HUES6 (cell line): ENCODE measurements around the gene PTDSS2.

Experiments
- H3K27ac ChIP-seq: 2 replicates; pipeline ENCODE4 v1.7.0; 2013; ENCODE audit warnings: low read depth, mild to moderate bottlenecking, low read length, inconsistent platforms
- H3K27me3 ChIP-seq: 2 replicates; pipeline ENCODE4 v1.6.1; 2013; ENCODE audit warnings: low read length; ENCODE audit not compliant: control insufficient read depth, insufficient read depth
- H3K36me3 ChIP-seq: 2 replicates; pipeline ENCODE4 v1.6.1; 2013; ENCODE audit warnings: low read length; ENCODE audit not compliant: control insufficient read depth, insufficient read depth
- H3K4me1 ChIP-seq: 2 replicates; pipeline ENCODE4 v1.6.1; 2013; ENCODE audit warnings: low read length; ENCODE audit not compliant: control insufficient read depth, insufficient read depth
- H3K4me3 ChIP-seq: 2 replicates; pipeline ENCODE4 v1.5.1; 2013; ENCODE audit warnings: low read depth, low read length
- H3K9ac ChIP-seq: one replicate; pipeline ENCODE4 v1.6.1; 2013; ENCODE audit warnings: mild to moderate bottlenecking, low read length
- H3K9me3 ChIP-seq: 2 replicates; pipeline ENCODE4 v1.6.1; 2013; ENCODE audit warnings: low read depth, low read length; ENCODE audit not compliant: control insufficient read depth, insufficient read depth

PTDSS2 gene

GRCh38 chr11:474914-475506, 24.9 kb downstream of the PTDSS2 start:
- H3K27ac ChIP-seq: no peak overlapping the region
- no peak overlapping the region for H3K9ac ChIP-seq

GRCh38 chr11:475941-476340, 25.9 kb downstream of the PTDSS2 start:
- peaks cover 17% of the 10 kb centered on the region for H3K36me3 ChIP-seq
- H3K9me3 ChIP-seq: no peaks in the 10 kb centered on the region
- H3K4me3 ChIP-seq: no peak overlapping the region
- no peaks in the 10 kb centered on the region for H3K27me3 ChIP-seq
- no peaks in the 10 kb centered on the region for H3K4me1 ChIP-seq
- H3K27ac ChIP-seq: no peak overlapping the region
- H3K9ac ChIP-seq: no peak overlapping the region

More at GRCh38 chr11:474914-475506, 24.9 kb downstream of the PTDSS2 start:
- peaks cover 18% of the 10 kb centered on the region for H3K36me3 ChIP-seq
- no peaks in the 10 kb centered on the region for H3K27me3 ChIP-seq
- H3K4me1 ChIP-seq: peaks cover 3% of the 10 kb centered on the region
- H3K9me3 ChIP-seq: no peaks in the 10 kb centered on the region
- H3K4me3 ChIP-seq: no peak overlapping the region

- Histone ChIP-seq H3K27me3 (no peaks in the 10 kb centered on the region), H3K9ac (no peak overlapping the region), H3K9me3 (no peaks in the 10 kb centered on the region), H3K27ac (no peak overlapping the region), H3K4me1 (no peaks in the 10 kb centered on the region), H3K36me3 (peaks cover 17% of the 10 kb centered on the region), H3K4me3 (no peak overlapping the region)
Measured at GRCh38 chr11:476416-476815, 26.3 kb downstream of the PTDSS2 start.

GRCh38 chr11:477052-477715, 27.1 kb downstream of the PTDSS2 start:
- Histone ChIP-seq H3K27me3 (no peaks in the 10 kb centered on the region), H3K4me3 (no peak overlapping the region), H3K27ac (no peak overlapping the region), H3K4me1 (no peaks in the 10 kb centered on the region), H3K36me3 (peaks cover 17% of the 10 kb centered on the region), H3K9ac (no peak overlapping the region), H3K9me3 (no peaks in the 10 kb centered on the region; the same call in 1 of the 2 replicates)

GRCh38 chr11:479311-479710, 29.2 kb downstream of the PTDSS2 start:
- H3K36me3 ChIP-seq: peaks cover 17% of the 10 kb centered on the region
- H3K4me1 ChIP-seq: no peaks in the 10 kb centered on the region
- no peak overlapping the region for H3K4me3 ChIP-seq
- no peak overlapping the region for H3K27ac ChIP-seq
- H3K9me3 ChIP-seq: no peaks in the 10 kb centered on the region; the same call in 1 of the 2 replicates
- H3K9ac ChIP-seq: no peak overlapping the region
- H3K27me3 ChIP-seq: no peaks in the 10 kb centered on the region

- Histone ChIP-seq H3K9ac (no peak overlapping the region), H3K36me3 (peaks cover 19% of the 10 kb centered on the region; the same call in 1 of the 2 replicates), H3K9me3 (no peaks in the 10 kb centered on the region; the same call in 1 of the 2 replicates), H3K27me3 (no peaks in the 10 kb centered on the region), H3K27ac (no peak overlapping the region), H3K4me3 (no peak overlapping the region), H3K4me1 (no peaks in the 10 kb centered on the region)
Measured at GRCh38 chr11:484616-485015, 34.5 kb downstream of the PTDSS2 start.

GRCh38 chr11:486189-486588, 36.1 kb downstream of the PTDSS2 start:
- H3K9ac ChIP-seq: no peak overlapping the region
- H3K27ac ChIP-seq: no peak overlapping the region
- H3K4me3 ChIP-seq: no peak overlapping the region
- H3K9me3 ChIP-seq: no peaks in the 10 kb centered on the region; the same call in 1 of the 2 replicates
- peaks cover 30% of the 10 kb centered on the region for H3K36me3 ChIP-seq
- no peaks in the 10 kb centered on the region for H3K27me3 ChIP-seq
- no peaks in the 10 kb centered on the region for H3K4me1 ChIP-seq

- Histone ChIP-seq H3K9ac (no peak overlapping the region), H3K4me1 (no peaks in the 10 kb centered on the region), H3K4me3 (no peak overlapping the region), H3K9me3 (no peaks in the 10 kb centered on the region), H3K27ac (no peak overlapping the region), H3K36me3 (peaks cover 31% of the 10 kb centered on the region), H3K27me3 (no peaks in the 10 kb centered on the region)
Measured at GRCh38 chr11:487571-488021, 37.5 kb downstream of the PTDSS2 start.

- Histone ChIP-seq H3K4me3 (no peak overlapping the region), H3K36me3 (peaks cover 34% of the 10 kb centered on the region), H3K27me3 (no peaks in the 10 kb centered on the region), H3K9ac (no peak overlapping the region), H3K9me3 (no peaks in the 10 kb centered on the region), H3K27ac (no peak overlapping the region), H3K4me1 (no peaks in the 10 kb centered on the region)
Measured at GRCh38 chr11:488062-488461, 38.0 kb downstream of the PTDSS2 start.

- H3K27me3 ChIP-seq: no peaks in the 10 kb centered on the region
- no peak overlapping the region for H3K27ac ChIP-seq
- H3K4me1 ChIP-seq: no peaks in the 10 kb centered on the region
- H3K4me3 ChIP-seq: no peak overlapping the region
- no peaks in the 10 kb centered on the region for H3K9me3 ChIP-seq
- no peak overlapping the region for H3K9ac ChIP-seq
- peaks cover 37% of the 10 kb centered on the region for H3K36me3 ChIP-seq
Measured at GRCh38 chr11:488579-488978, 38.5 kb downstream of the PTDSS2 start.

GRCh38 chr11:488992-489391, 38.9 kb downstream of the PTDSS2 start:
- no peak overlapping the region for H3K9ac ChIP-seq
- H3K4me1 ChIP-seq: no peaks in the 10 kb centered on the region
- peaks cover 39% of the 10 kb centered on the region for H3K36me3 ChIP-seq
- H3K4me3 ChIP-seq: no peak overlapping the region
- H3K27me3 ChIP-seq: no peaks in the 10 kb centered on the region
- H3K9me3 ChIP-seq: no peaks in the 10 kb centered on the region
- no peak overlapping the region for H3K27ac ChIP-seq
